H9 (cell line): Measurements from ENCODE around the gene PLPP6. TPM values are rescaled to one million over a fixed set of nuclear protein-coding genes. Genes with fewer than 3 reads are reported as not detected.
A peak's percentile ranks its signal among the peaks of the same experiment; 100 is the strongest.

Experiments
- DNase-seq: peaks from one replicate; pipeline ENCODE4 v3.0.0-alpha.2; 2017
- H2AFZ ChIP-seq: one replicate; pipeline ENCODE4 v1.6.1; 2013; ENCODE audit warnings: mild to moderate bottlenecking, low read length, control low read depth, moderate library complexity
- H2AK5ac ChIP-seq: 2 replicates; pipeline ENCODE4 v1.6.1; 2013; ENCODE audit warnings: low read length, control low read depth, mixed read lengths; ENCODE audit not compliant: insufficient read length
- H2BK120ac ChIP-seq: one replicate; pipeline ENCODE4 v1.6.1; 2013; ENCODE audit warnings: low read depth, mild to moderate bottlenecking, low read length, control low read depth, inconsistent platforms; ENCODE audit not compliant: poor library complexity, severe bottlenecking
- H2BK12ac ChIP-seq: 2 replicates; pipeline ENCODE4 v1.6.1; 2013; ENCODE audit warnings: low read length, control low read depth, mixed read lengths, low read depth; ENCODE audit not compliant: insufficient read length
- H2BK15ac ChIP-seq: 2 replicates; pipeline ENCODE4 v1.6.1; 2013; ENCODE audit warnings: low read depth, low read length, control low read depth
- H2BK20ac ChIP-seq: one replicate; pipeline ENCODE4 v1.6.1; 2013; ENCODE audit warnings: low read depth, mild to moderate bottlenecking, low read length, control low read depth, inconsistent platforms; ENCODE audit not compliant: poor library complexity, severe bottlenecking
- H2BK5ac ChIP-seq: 2 replicates; pipeline ENCODE4 v1.6.1; 2013; ENCODE audit warnings: low read length, control low read depth, mixed read lengths; ENCODE audit not compliant: insufficient read length
- H3K14ac ChIP-seq: 2 replicates; pipeline ENCODE4 v1.6.1; 2013; ENCODE audit warnings: low read length, control low read depth; ENCODE audit not compliant: insufficient read depth
- H3K18ac ChIP-seq: 2 replicates; pipeline ENCODE4 v1.6.1; 2013; ENCODE audit warnings: low read depth, mild to moderate bottlenecking, mixed read lengths, low read length, control low read depth; ENCODE audit not compliant: insufficient read length
- H3K23ac ChIP-seq: 2 replicates; pipeline ENCODE4 v1.6.1; 2013; ENCODE audit warnings: low read length, control low read depth, mixed read lengths, low read depth; ENCODE audit not compliant: insufficient read length
- H3K23me2 ChIP-seq: 2 replicates; pipeline ENCODE4 v1.6.1; 2013; ENCODE audit warnings: low read depth, mild to moderate bottlenecking, mixed read lengths, low read length, control low read depth; ENCODE audit not compliant: insufficient read length, poor library complexity, severe bottlenecking
- H3K27ac ChIP-seq: 2 replicates; pipeline ENCODE4 v1.5.1; 2013; ENCODE audit warnings: low read length, control low read depth, mixed read lengths, low read depth; ENCODE audit not compliant: insufficient read length
- H3K27me3 ChIP-seq: 2 replicates; pipeline ENCODE4 v1.6.1; 2013; ENCODE audit warnings: low read length, control low read depth, inconsistent platforms; ENCODE audit not compliant: insufficient read depth
- H3K4ac ChIP-seq: 2 replicates; pipeline ENCODE4 v1.6.1; 2013; ENCODE audit warnings: low read depth, mild to moderate bottlenecking, control low read depth, inconsistent platforms, low read length, moderate library complexity
- H3K4me1 ChIP-seq: 2 replicates; pipeline ENCODE4 v1.6.1; 2013; ENCODE audit warnings: low read length, control low read depth, inconsistent platforms; ENCODE audit not compliant: insufficient read depth
- H3K4me2 ChIP-seq: 2 replicates; pipeline ENCODE4 v1.6.1; 2013; ENCODE audit warnings: low read length, control low read depth, mixed read lengths; ENCODE audit not compliant: insufficient read length, insufficient read depth
- H3K56ac ChIP-seq: 2 replicates; pipeline ENCODE4 v1.6.1; 2013; ENCODE audit warnings: low read depth, mild to moderate bottlenecking, mixed read lengths, low read length, control low read depth; ENCODE audit not compliant: insufficient read length
- H3K79me1 ChIP-seq: 2 replicates; pipeline ENCODE4 v1.6.1; 2013; ENCODE audit warnings: low read depth, mild to moderate bottlenecking, moderate library complexity, low read length, control low read depth, inconsistent platforms; ENCODE audit not compliant: insufficient read depth, poor library complexity, severe bottlenecking
- H3K79me2 ChIP-seq: 2 replicates; pipeline ENCODE4 v1.6.1; 2013; ENCODE audit warnings: low read length, control low read depth, inconsistent platforms; ENCODE audit not compliant: insufficient read depth
- H3K9ac ChIP-seq: 2 replicates; pipeline ENCODE4 v1.6.1; 2013; ENCODE audit warnings: low read length, control low read depth, mixed read lengths; ENCODE audit not compliant: insufficient read length; ENCODE audit errors: extremely low read depth
- H3K9me3 ChIP-seq: one replicate; pipeline ENCODE4 v1.6.1; 2013; ENCODE audit warnings: low read depth, low read length, inconsistent platforms; ENCODE audit not compliant: control insufficient read depth
- H3T11ph ChIP-seq: one replicate; pipeline ENCODE4 v1.6.1; 2013; ENCODE audit warnings: mild to moderate bottlenecking, low read length, control low read depth, inconsistent platforms
- H4K20me1 ChIP-seq: one replicate; pipeline ENCODE4 v1.6.1; 2013; ENCODE audit not compliant: control insufficient read depth, insufficient read length, insufficient read depth
- H4K5ac ChIP-seq: 2 replicates; pipeline ENCODE4 v1.6.1; 2013; ENCODE audit warnings: low read depth, mild to moderate bottlenecking, mixed read lengths, low read length, control low read depth; ENCODE audit not compliant: insufficient read length
- H4K8ac ChIP-seq: replicated peaks from 2 replicates; pipeline ENCODE4 v1.6.1; 2013; ENCODE audit warnings: low read length, control low read depth, mixed read lengths, low read depth; ENCODE audit not compliant: insufficient read length
- H4K91ac ChIP-seq: 2 replicates; pipeline ENCODE4 v1.6.1; 2013; ENCODE audit warnings: low read depth, mild to moderate bottlenecking, moderate library complexity, mixed read lengths, low read length, control low read depth; ENCODE audit not compliant: insufficient read length
- H3K27ac Mint-ChIP-seq, 3 experiments: 2 replicates in 2 of 3; 3 replicates in 1 of 3; pipeline ENCODE4 v1.8.0; 2020 to 2021; ENCODE audit warnings: mixed read lengths in 3 of 3, mild to moderate bottlenecking in 1 of 3, moderate library complexity in 1 of 3
- H3K27me3 Mint-ChIP-seq: 2 replicates; pipeline ENCODE4 v1.8.0; 2021; ENCODE audit warnings: low read depth, mild to moderate bottlenecking, moderate library complexity, mixed read lengths
- H3K36me3 Mint-ChIP-seq, 3 experiments: 2 replicates in 2 of 3; 3 replicates in 1 of 3; pipeline ENCODE4 v1.8.0; 2020 to 2021; ENCODE audit warnings: low read depth in 3 of 3, mixed read lengths in 3 of 3; ENCODE audit not compliant: insufficient read depth in 1 of 3
- H3K4me1 Mint-ChIP-seq, 2 experiments: 2 replicates each; pipeline ENCODE4 v1.8.0; 2020; ENCODE audit warnings: mixed read lengths in 2 of 2
- H3K4me3 Mint-ChIP-seq, 2 experiments: 2 replicates in 1 of 2; 3 replicates in 1 of 2; pipeline ENCODE4 v1.8.0; 2020 to 2021; ENCODE audit warnings: mild to moderate bottlenecking in 2 of 2, mixed read lengths in 2 of 2, moderate library complexity in 1 of 2
- H3K9me3 Mint-ChIP-seq, 2 experiments: 2 replicates in 1 of 2; 3 replicates in 1 of 2; pipeline ENCODE4 v1.8.0; 2020; ENCODE audit warnings: mild to moderate bottlenecking in 2 of 2, mixed read lengths in 2 of 2, moderate library complexity in 1 of 2
- CTCF ChIP-seq: fragments of 200-600 bp; sonication (generic); conservative IDR thresholded peaks from 3 replicates; pipeline ENCODE4 v1.8.0; 2021; ENCODE audit warnings: antibody characterized with exemption, mild to moderate bottlenecking
- WGBS: extraction: QIAGEN DNeasy Blood & Tissue Kit; methylation state at CpG from one replicate; pipeline ENCODE4 v1.1.7; 2013; ENCODE audit warnings: missing lambda C conversion rate, low lambda C conversion rate, mixed read lengths; ENCODE audit not compliant: insufficient read length; ENCODE audit errors: extremely low coverage; 5-methylcytosine and 5-hydroxymethylcytosine counted together
- total RNA-seq: library from RNA; stranded (reverse); gene quantifications from 2 replicates; pipeline ENCODE4 v1.2.1, GENCODE V29; 2021

Gene PLPP6
- total RNA-seq, 1 experiment from 2014 or later, result 7.6 TPM

GRCh38 chr9:4642351-4642750, 19.7 kb upstream of the PLPP6 start:
- no peak overlapping the region for H2BK20ac ChIP-seq
- H3K4ac ChIP-seq, result no peak overlapping the region
- no peak overlapping the region for H3K56ac ChIP-seq
- no peak overlapping the region for H3K18ac ChIP-seq
- no CpG with 5 or more reads among the region's 2 CpGs for WGBS
- H2BK12ac ChIP-seq, result no peak overlapping the region
- no peak overlapping the region for H2AK5ac ChIP-seq
- no peak overlapping the region for H4K8ac ChIP-seq
- H3K4me2 ChIP-seq, result no peak overlapping the region
- no peak for TF ChIP-seq CTCF
- H3T11ph ChIP-seq, result no peak overlapping the region
- H3K9ac ChIP-seq, result no peak overlapping the region
- H3K27me3 ChIP-seq, result no peaks in the 10 kb centered on the region
- peaks cover 3% of the 10 kb centered on the region; the same call in 1 of the 2 replicates for H3K4me1 ChIP-seq
- H3K27ac ChIP-seq, result no peak overlapping the region
- no peak overlapping the region for H2BK5ac ChIP-seq
- H4K20me1 ChIP-seq, result no peaks in the 10 kb centered on the region
- no peak for DNase-seq
- Mint-ChIP-seq H3K4me3 (no peak overlapping the region), H3K36me3 (no peaks in the 10 kb centered on the region), H3K4me1 (peaks cover 10% of the 10 kb centered on the region in 2 experiments), H3K27ac (peak overlapping the region in 2 of 3 experiments; percentile 3 to 30; a peak in 1 of 7 replicates), H3K27me3 (no peaks in the 10 kb centered on the region), H3K9me3 (no peaks in the 10 kb centered on the region; a peak in 1 of 5 replicates)
- no peaks in the 10 kb centered on the region for H3K9me3 ChIP-seq
- no peak overlapping the region for H4K91ac ChIP-seq
- no peaks in the 10 kb centered on the region for H3K79me1 ChIP-seq
- H3K79me2 ChIP-seq, result no peaks in the 10 kb centered on the region
- no peak overlapping the region for H3K14ac ChIP-seq
- H4K5ac ChIP-seq, result no peak overlapping the region
- no peaks in the 10 kb centered on the region for H3K23me2 ChIP-seq
- H2AFZ ChIP-seq, result no peak overlapping the region
- H3K23ac ChIP-seq, result no peak overlapping the region
- no peak overlapping the region for H2BK120ac ChIP-seq
- no peak overlapping the region for H2BK15ac ChIP-seq
